ENCODE measurements around the gene ZNHIT3.

DNA sequence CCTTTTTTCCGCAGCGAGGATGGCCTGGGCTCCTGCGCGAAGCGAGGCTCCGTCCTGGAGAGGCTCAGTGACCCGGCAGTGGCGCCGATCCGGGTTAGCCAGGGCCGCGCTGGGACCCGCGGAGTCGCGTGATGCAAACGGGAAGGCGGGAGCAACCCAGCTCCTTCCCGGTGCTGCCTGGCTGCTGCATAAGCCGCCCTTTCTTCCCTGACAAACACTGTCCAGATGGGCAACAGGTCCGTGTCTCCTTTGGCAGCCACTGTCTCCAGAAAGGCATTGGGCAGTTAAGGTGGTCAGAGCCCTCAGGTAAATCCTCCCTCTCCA is 21.8 kb upstream of the ZNHIT3 start:
- TF ChIP-seq, protein P1, sequence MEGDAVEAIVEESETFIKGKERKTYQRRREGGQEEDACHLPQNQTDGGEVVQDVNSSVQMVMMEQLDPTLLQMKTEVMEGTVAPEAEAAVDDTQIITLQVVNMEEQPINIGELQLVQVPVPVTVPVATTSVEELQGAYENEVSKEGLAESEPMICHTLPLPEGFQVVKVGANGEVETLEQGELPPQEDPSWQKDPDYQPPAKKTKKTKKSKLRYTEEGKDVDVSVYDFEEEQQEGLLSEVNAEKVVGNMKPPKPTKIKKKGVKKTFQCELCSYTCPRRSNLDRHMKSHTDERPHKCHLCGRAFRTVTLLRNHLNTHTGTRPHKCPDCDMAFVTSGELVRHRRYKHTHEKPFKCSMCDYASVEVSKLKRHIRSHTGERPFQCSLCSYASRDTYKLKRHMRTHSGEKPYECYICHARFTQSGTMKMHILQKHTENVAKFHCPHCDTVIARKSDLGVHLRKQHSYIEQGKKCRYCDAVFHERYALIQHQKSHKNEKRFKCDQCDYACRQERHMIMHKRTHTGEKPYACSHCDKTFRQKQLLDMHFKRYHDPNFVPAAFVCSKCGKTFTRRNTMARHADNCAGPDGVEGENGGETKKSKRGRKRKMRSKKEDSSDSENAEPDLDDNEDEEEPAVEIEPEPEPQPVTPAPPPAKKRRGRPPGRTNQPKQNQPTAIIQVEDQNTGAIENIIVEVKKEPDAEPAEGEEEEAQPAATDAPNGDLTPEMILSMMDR (IDR thresholded peaks at IDR 0.05) = no peak
- TF ChIP-seq POLR2A (IDR thresholded peaks at IDR 0.05) = no peak

Measured in testis (tissue), 2 donors.